Measurements from ENCODE around the gene TATDN3. TPM values are rescaled to one million over a fixed set of nuclear protein-coding genes. Genes with fewer than 3 reads are reported as not detected.
"Not testable (repeated sequence)": the region's sequence is repeated elsewhere in the genome, so short reads cannot be mapped to it uniquely, and the experiment has no call there.

TATDN3 gene
- total RNA-seq, 1 experiment from 2014 or later: 13.8 TPM

GRCh38 chr1:212762839-212763238 lies 28.9 kb upstream of the TATDN3 start:
- no peak overlapping the region for H3K56ac ChIP-seq (ENCODE audit: insufficient read length, low read depth, low read length)
- Mint-ChIP-seq H3K4me3 (no peak overlapping the region), H3K9me3 (peaks cover 15 to 16% of the 10 kb centered on the region in 2 experiments), H3K27me3 (ENCODE audit: low read depth) (no peaks in the 10 kb centered on the region), H3K36me3 (ENCODE audit: insufficient read depth in 1 of 3, low read depth in 3 of 3) (peaks cover 18 to 32% (median 23%) of the 10 kb centered on the region in 3 experiments), H3K4me1 (peaks cover 0 to 10% of the 10 kb centered on the region in 2 experiments; a peak in 2 of 4 replicates), H3K27ac (peak overlapping the region in 2 of 3 experiments; percentile 59 to 80; a peak in 2 of 7 replicates)
- no peak overlapping the region for H4K8ac ChIP-seq (replicated peaks; ENCODE audit: insufficient read length, low read depth, low read length)
- TF ChIP-seq CTCF (conservative IDR thresholded peaks at IDR 0.05): no peak
- H2BK5ac ChIP-seq (ENCODE audit: insufficient read length, low read length): no peak overlapping the region
- no peaks in the 10 kb centered on the region for H4K20me1 ChIP-seq (ENCODE audit: control insufficient read depth, insufficient read depth, insufficient read length)
- no CpG with 5 or more reads among the region's 9 CpGs for WGBS (ENCODE audit: extremely low coverage, insufficient read length, low lambda C conversion rate)
- no peak for DNase-seq
- H3K4me2 ChIP-seq (ENCODE audit: insufficient read depth, insufficient read length, low read length): no peak overlapping the region
- H3K9ac ChIP-seq (ENCODE audit: extremely low read depth, insufficient read length, low read length): no peak overlapping the region
- no peak overlapping the region for H2AFZ ChIP-seq (ENCODE audit: low read length)
- H3K18ac ChIP-seq (ENCODE audit: insufficient read length, low read depth, low read length): no peak overlapping the region
- H2BK15ac ChIP-seq (ENCODE audit: low read depth, low read length): peak overlapping the region; percentile 89; the same call in 1 of the 2 replicates
- H4K91ac ChIP-seq (ENCODE audit: insufficient read length, low read depth, low read length): no peak overlapping the region
- H4K5ac ChIP-seq (ENCODE audit: insufficient read length, low read depth, low read length): no peak overlapping the region
- H2BK20ac ChIP-seq (ENCODE audit: low read depth, low read length, poor library complexity, severe bottlenecking): no peak overlapping the region
- H3K79me1 ChIP-seq (ENCODE audit: insufficient read depth, low read depth, low read length, poor library complexity, severe bottlenecking): peaks cover 11% of the 10 kb centered on the region
- H3K23ac ChIP-seq (ENCODE audit: insufficient read length, low read depth, low read length): no peak overlapping the region
- no peaks in the 10 kb centered on the region; the same call in 1 of the 2 replicates for H3K27me3 ChIP-seq (ENCODE audit: insufficient read depth, low read length)
- H3K27ac ChIP-seq (ENCODE audit: insufficient read length, low read depth, low read length): no peak overlapping the region
- no peaks in the 10 kb centered on the region for H3K23me2 ChIP-seq (ENCODE audit: insufficient read length, low read depth, low read length, poor library complexity, severe bottlenecking)
- H3T11ph ChIP-seq (ENCODE audit: low read length): no peak overlapping the region
- H2AK5ac ChIP-seq (ENCODE audit: insufficient read length, low read length): no peak overlapping the region
- no peaks in the 10 kb centered on the region for H3K4me1 ChIP-seq (ENCODE audit: insufficient read depth, low read length)
- H2BK120ac ChIP-seq (ENCODE audit: low read depth, low read length, poor library complexity, severe bottlenecking): no peak overlapping the region
- no peak overlapping the region for H2BK12ac ChIP-seq (ENCODE audit: insufficient read length, low read depth, low read length)
- no peaks in the 10 kb centered on the region; the same call in 1 of the 2 replicates for H3K79me2 ChIP-seq (ENCODE audit: insufficient read depth, low read length)
- H3K9me3 ChIP-seq (ENCODE audit: control insufficient read depth, low read depth, low read length): no peaks in the 10 kb centered on the region
- no peak overlapping the region for H3K4ac ChIP-seq (ENCODE audit: low read depth, low read length)
- H3K14ac ChIP-seq (ENCODE audit: insufficient read depth, low read length): no peak overlapping the region

- no CpG with 5 or more reads among the region's 1 CpG for WGBS (ENCODE audit: extremely low coverage, insufficient read length, low lambda C conversion rate)
- not testable (repeated sequence) for H3T11ph ChIP-seq (ENCODE audit: low read length); H2AK5ac ChIP-seq (ENCODE audit: insufficient read length, low read length); H3K4me1 ChIP-seq (ENCODE audit: insufficient read depth, low read length); H3K56ac ChIP-seq (ENCODE audit: insufficient read length, low read depth, low read length); H3K23ac ChIP-seq (ENCODE audit: insufficient read length, low read depth, low read length); H3K4me3 Mint-ChIP-seq; H3K18ac ChIP-seq (ENCODE audit: insufficient read length, low read depth, low read length); H2AFZ ChIP-seq (ENCODE audit: low read length); H3K4me1 Mint-ChIP-seq; H3K9ac ChIP-seq (ENCODE audit: extremely low read depth, insufficient read length, low read length); H4K8ac ChIP-seq (replicated peaks; ENCODE audit: insufficient read length, low read depth, low read length); H3K9me3 ChIP-seq (ENCODE audit: control insufficient read depth, low read depth, low read length); H2BK15ac ChIP-seq (ENCODE audit: low read depth, low read length); H2BK20ac ChIP-seq (ENCODE audit: low read depth, low read length, poor library complexity, severe bottlenecking); H3K4ac ChIP-seq (ENCODE audit: low read depth, low read length); H3K14ac ChIP-seq (ENCODE audit: insufficient read depth, low read length); H4K91ac ChIP-seq (ENCODE audit: insufficient read length, low read depth, low read length); H3K23me2 ChIP-seq (ENCODE audit: insufficient read length, low read depth, low read length, poor library complexity, severe bottlenecking); H3K27me3 ChIP-seq (ENCODE audit: insufficient read depth, low read length); H4K20me1 ChIP-seq (ENCODE audit: control insufficient read depth, insufficient read depth, insufficient read length); H3K79me2 ChIP-seq (ENCODE audit: insufficient read depth, low read length); H3K27ac ChIP-seq (ENCODE audit: insufficient read length, low read depth, low read length); DNase-seq; H3K4me2 ChIP-seq (ENCODE audit: insufficient read depth, insufficient read length, low read length); H3K27me3 Mint-ChIP-seq (ENCODE audit: low read depth); H2BK12ac ChIP-seq (ENCODE audit: insufficient read length, low read depth, low read length); H2BK120ac ChIP-seq (ENCODE audit: low read depth, low read length, poor library complexity, severe bottlenecking); H2BK5ac ChIP-seq (ENCODE audit: insufficient read length, low read length); H4K5ac ChIP-seq (ENCODE audit: insufficient read length, low read depth, low read length)
- peak overlapping the region in 1 of 3 experiments; percentile 52; a peak in 2 of 7 replicates for H3K27ac Mint-ChIP-seq
- H3K36me3 Mint-ChIP-seq (ENCODE audit: insufficient read depth in 1 of 3, low read depth in 3 of 3): peaks cover 30 to 50% (median 37%) of the 10 kb centered on the region in 3 experiments
- H3K79me1 ChIP-seq (ENCODE audit: insufficient read depth, low read depth, low read length, poor library complexity, severe bottlenecking): peaks cover 12% of the 10 kb centered on the region
- H3K9me3 Mint-ChIP-seq: peaks cover 27 to 30% of the 10 kb centered on the region in 2 experiments
Measured at GRCh38 chr1:212764718-212765281, 26.9 kb upstream of the TATDN3 start.
